Spleen (tissue), 11 donors: Measurements from ENCODE around the gene PHLDB2. TPM values are rescaled to one million over a fixed set of nuclear protein-coding genes. Genes with fewer than 3 reads are reported as not detected.
A peak's percentile ranks its signal among the peaks of the same experiment; 100 is the strongest.

Experiments
- DNase-seq: peaks from one replicate; pipeline ENCODE4 v3.0.0-alpha.2; 2020
- H3K27ac ChIP-seq, 8 donors: fragments of 200-600 bp; sonication (generic) in 7 of 8; 1 replicate in 4 of 8; 2 replicates in 4 of 8; pipeline versions ENCODE4 v1.5.0 to v1.8.0; 2016 to 2021; ENCODE audit warnings: inconsistent platforms in 4 of 8, mild to moderate bottlenecking in 4 of 8, moderate library complexity in 1 of 8
- H3K27me3 ChIP-seq, 7 donors: fragments of 200-600 bp; sonication (generic) in 6 of 7; replicated peaks in 1 of 7; 1 replicate in 4 of 7; 2 replicates in 3 of 7; pipeline versions ENCODE4 v1.5.0 to v1.8.0; 2016 to 2021; ENCODE audit warnings: inconsistent platforms in 3 of 7, mild to moderate bottlenecking in 1 of 7
- H3K36me3 ChIP-seq, 6 donors: fragments of 200-600 bp; sonication (generic) in 5 of 6; 1 replicate in 4 of 6; 2 replicates in 2 of 6; pipeline versions ENCODE4 v1.5.0 to v1.8.0; 2016 to 2021; ENCODE audit warnings: inconsistent platforms in 2 of 6
- H3K4me1 ChIP-seq, 6 donors: fragments of 200-600 bp; sonication (generic) in 5 of 6; 1 replicate in 3 of 6; 2 replicates in 3 of 6; pipeline versions ENCODE4 v1.5.0 to v1.8.0; 2016 to 2021; ENCODE audit warnings: inconsistent platforms in 3 of 6
- H3K4me3 ChIP-seq, 8 donors: fragments of 200-600 bp; sonication (generic) in 7 of 8; 1 replicate in 4 of 8; 2 replicates in 4 of 8; pipeline versions ENCODE4 v1.5.0 to v1.8.0; 2016 to 2021; ENCODE audit warnings: inconsistent platforms in 4 of 8, mild to moderate bottlenecking in 4 of 8, moderate library complexity in 2 of 8
- H3K9me3 ChIP-seq, 8 donors: fragments of 200-600 bp; sonication (generic) in 7 of 8; 1 replicate in 4 of 8; 2 replicates in 4 of 8; pipeline versions ENCODE4 v1.5.0 to v1.8.0; 2016 to 2021; ENCODE audit warnings: inconsistent platforms in 4 of 8
- POLR2A ChIP-seq, 3 donors: fragments of 450-650 bp; IDR thresholded peaks; one replicate each; pipeline ENCODE4 v1.5.1; 2017; ENCODE audit warnings: antibody characterized with exemption in 3 of 3, mild to moderate bottlenecking in 1 of 3
- POLR2AphosphoS5 ChIP-seq, 3 donors: sonication (generic); formaldehyde crosslinking; IDR thresholded peaks; one replicate each; pipeline ENCODE4 v1.5.1; 2017; ENCODE audit warnings: antibody characterized with exemption in 3 of 3
- WGBS, 5 donors: extraction: QIAGEN DNeasy Blood & Tissue Kit in 3 of 5; methylation state at CpG; one replicate each; pipeline versions ENCODE4 v1.1.5 to v1.1.7; 2013 to 2018; 5-methylcytosine and 5-hydroxymethylcytosine counted together
- intact Hi-C: fragments of 100-400 bp; cut with DNase I; formaldehyde crosslinking; loops from one replicate; pipeline ENCODE4 v1.15.0; 2023; ENCODE audit warnings: low total_unique reads
- polyA plus RNA-seq, 3 donors: library from polyadenylated mRNA; stranded (reverse); fragments of 200-250 nt; gene quantifications; one replicate each; pipeline ENCODE4 v1.2.1, GENCODE V29; 2013
- total RNA-seq, 7 donors: library from RNA; depleted of rRNA in 3 of 7; stranded (reverse); fragments of >200 nt in 3 of 7; fragmentation: NEBNext Ultra II Directional in 4 of 7; extraction: Animal tissue kit (Norgen Biotek cat#: 25700) in 4 of 7; gene quantifications; one replicate each; pipeline versions ENCODE4 v1.1.0 to v1.2.1, GENCODE V29; 2016 to 2021
- TF ChIP-seq, protein P1 (sequence below), 11 experiments: fragments of 200-600 bp in 7 of 11; fragments of 450-650 bp in 4 of 11; sonication (generic) in 4 of 11; IDR thresholded peaks in 8 of 11; conservative IDR thresholded peaks in 3 of 11; 1 replicate in 7 of 11; 2 replicates in 4 of 11; pipeline versions ENCODE4 v1.4.0 to v1.8.0; 2016 to 2021; ENCODE audit warnings: antibody characterized with exemption in 11 of 11, inconsistent platforms in 4 of 11, mild to moderate bottlenecking in 1 of 11
- donor health status: healthy with polysubstance abuse.
- donor health status: DM: no; HTN: no; CAD: no; lungs with moderate emphysema.
- donor health status: DM: no; HTN: no; CAD: no.
- donor health status: Bipolar disorder and iron deficiency.
- donor health status: healthy.
- donor health status: DM: no; HTN: no; CAD: no.
- donor health status: DM: yes; HTN: yes; CAD: no.

Gene PHLDB2
- total and polyA plus RNA-seq, 10 donors: 4.7 to 78.6 (median 42.3) TPM

DNA sequence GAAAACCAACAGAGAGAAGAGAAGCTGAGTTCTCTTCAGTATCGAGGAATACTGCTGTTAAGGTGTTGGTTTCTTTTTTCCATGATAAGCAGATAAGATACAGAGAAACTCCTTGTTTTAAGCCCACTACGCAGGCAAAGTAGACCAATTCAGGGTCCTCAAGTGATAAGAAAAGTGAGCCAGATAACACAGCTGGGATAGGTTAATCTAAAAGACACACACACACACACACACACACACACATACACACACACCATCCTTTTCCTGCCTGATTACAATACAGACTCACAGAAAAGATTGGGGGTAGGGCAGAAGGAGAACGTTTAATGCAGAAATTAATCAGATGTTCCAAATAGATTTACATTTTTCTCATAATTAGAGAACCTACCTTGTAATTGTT, 6.5 kb upstream of the PHLDB2 start:
- 41 to 58% (median 46%) methylated on average over 3 of the region's 3 CpGs for WGBS, 5 donors
- Histone ChIP-seq H3K27me3 (no peaks in the 10 kb centered on the region), H3K9me3 (no peaks in the 10 kb centered on the region), H3K4me3 (no peak overlapping the region), H3K4me1 (peaks cover 0 to 14% (median 3%) of the 10 kb centered on the region in 6 donors), H3K36me3 (no peaks in the 10 kb centered on the region), H3K27ac (peak overlapping the region; percentile 7 to 67 (median 47))
- TF ChIP-seq POLR2A (IDR thresholded peaks at IDR 0.05): no peak
- TF ChIP-seq, protein P1, sequence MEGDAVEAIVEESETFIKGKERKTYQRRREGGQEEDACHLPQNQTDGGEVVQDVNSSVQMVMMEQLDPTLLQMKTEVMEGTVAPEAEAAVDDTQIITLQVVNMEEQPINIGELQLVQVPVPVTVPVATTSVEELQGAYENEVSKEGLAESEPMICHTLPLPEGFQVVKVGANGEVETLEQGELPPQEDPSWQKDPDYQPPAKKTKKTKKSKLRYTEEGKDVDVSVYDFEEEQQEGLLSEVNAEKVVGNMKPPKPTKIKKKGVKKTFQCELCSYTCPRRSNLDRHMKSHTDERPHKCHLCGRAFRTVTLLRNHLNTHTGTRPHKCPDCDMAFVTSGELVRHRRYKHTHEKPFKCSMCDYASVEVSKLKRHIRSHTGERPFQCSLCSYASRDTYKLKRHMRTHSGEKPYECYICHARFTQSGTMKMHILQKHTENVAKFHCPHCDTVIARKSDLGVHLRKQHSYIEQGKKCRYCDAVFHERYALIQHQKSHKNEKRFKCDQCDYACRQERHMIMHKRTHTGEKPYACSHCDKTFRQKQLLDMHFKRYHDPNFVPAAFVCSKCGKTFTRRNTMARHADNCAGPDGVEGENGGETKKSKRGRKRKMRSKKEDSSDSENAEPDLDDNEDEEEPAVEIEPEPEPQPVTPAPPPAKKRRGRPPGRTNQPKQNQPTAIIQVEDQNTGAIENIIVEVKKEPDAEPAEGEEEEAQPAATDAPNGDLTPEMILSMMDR (IDR thresholded peaks at IDR 0.05 in 8 of 11, conservative IDR thresholded peaks at IDR 0.05 in 3 of 11): no peak
- TF ChIP-seq POLR2AphosphoS5 (IDR thresholded peaks at IDR 0.05): no peak
- intact Hi-C loops: no loop called here
- no peak for DNase-seq

GRCh38 chr3:111853068-111853467, 6.0 kb upstream of the PHLDB2 start:
- intact Hi-C loops: no loop called here
- no peak overlapping the region for H3K4me3 ChIP-seq
- no peak for DNase-seq
- peaks cover 0 to 14% (median 3%) of the 10 kb centered on the region in 6 donors for H3K4me1 ChIP-seq
- H3K36me3 ChIP-seq: no peaks in the 10 kb centered on the region
- H3K27me3 ChIP-seq: peaks cover 0 to 3% (median 0%) of the 10 kb centered on the region in 7 donors
- TF ChIP-seq POLR2A (IDR thresholded peaks at IDR 0.05) (no peak), POLR2AphosphoS5 (IDR thresholded peaks at IDR 0.05) (no peak)
- TF ChIP-seq, protein P1 (IDR thresholded peaks at IDR 0.05 in 8 of 11, conservative IDR thresholded peaks at IDR 0.05 in 3 of 11): no peak
- peak overlapping the region; percentile 7 to 67 (median 43) for H3K27ac ChIP-seq
- H3K9me3 ChIP-seq: no peaks in the 10 kb centered on the region
- WGBS, 5 donors: 54 to 75% (median 69%) methylated on average over 1 of the region's 1 CpG

DNA sequence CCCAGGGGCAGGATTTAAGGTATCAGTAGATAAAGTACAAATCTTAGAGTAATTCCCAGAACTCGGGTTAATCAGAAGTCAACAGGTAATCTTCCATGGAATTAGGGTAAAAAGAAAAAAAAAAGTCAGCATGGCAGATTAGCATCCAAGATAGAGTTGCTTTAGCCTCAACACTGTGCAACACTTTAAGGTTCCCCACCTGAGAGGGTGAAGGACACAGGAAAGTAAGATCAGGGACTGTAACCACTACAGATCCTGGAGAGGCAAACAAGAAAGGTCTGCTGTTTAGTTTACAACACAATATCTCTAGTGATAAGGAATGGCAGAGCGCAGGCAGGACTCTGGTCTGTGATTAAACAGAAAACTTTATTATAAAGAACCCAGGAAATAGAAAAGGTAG, 4.1 kb upstream of the PHLDB2 start:
- 72 to 89% (median 84%) methylated on average over 2 of the region's 2 CpGs for WGBS, 5 donors
- Histone ChIP-seq H3K36me3 (no peaks in the 10 kb centered on the region), H3K4me3 (no peak overlapping the region), H3K27me3 (peaks cover 0 to 22% (median 0%) of the 10 kb centered on the region in 7 donors), H3K4me1 (peaks cover 0 to 31% (median 14%) of the 10 kb centered on the region in 6 donors), H3K9me3 (no peaks in the 10 kb centered on the region), H3K27ac (no peak overlapping the region)
- intact Hi-C loops: no loop called here
- no peak for TF ChIP-seq POLR2A (IDR thresholded peaks at IDR 0.05)
- no peak for TF ChIP-seq POLR2AphosphoS5 (IDR thresholded peaks at IDR 0.05)
- TF ChIP-seq, protein P1 (IDR thresholded peaks at IDR 0.05 in 8 of 11, conservative IDR thresholded peaks at IDR 0.05 in 3 of 11): no peak
- no peak for DNase-seq

GRCh38 chr3:111856501-111856900, 2.6 kb upstream of the PHLDB2 start:
- Histone ChIP-seq H3K9me3 (no peaks in the 10 kb centered on the region), H3K4me3 (no peak overlapping the region), H3K4me1 (peaks cover 0 to 42% (median 20%) of the 10 kb centered on the region in 6 donors), H3K36me3 (no peaks in the 10 kb centered on the region), H3K27me3 (peaks cover 0 to 23% (median 0%) of the 10 kb centered on the region in 7 donors), H3K27ac (no peak overlapping the region)
- WGBS, 5 donors: 89 to 95% (median 93%) methylated on average over 3 of the region's 3 CpGs
- DNase-seq: no peak
- intact Hi-C loops: no loop called here
- TF ChIP-seq POLR2A (IDR thresholded peaks at IDR 0.05): no peak
- TF ChIP-seq, protein P1 (IDR thresholded peaks at IDR 0.05 in 8 of 11, conservative IDR thresholded peaks at IDR 0.05 in 3 of 11): no peak
- no peak for TF ChIP-seq POLR2AphosphoS5 (IDR thresholded peaks at IDR 0.05)
